GM12872 (cell line): ENCODE data around the gene SMOC1.

Experiments used
- CTCF ChIP-seq: IDR thresholded peaks from 3 replicates; pipeline ENCODE4 v1.5.1; 2011; ENCODE audit warnings: low read depth, mild to moderate bottlenecking, low read length, moderate library complexity; ENCODE audit not compliant: insufficient read depth

The SMOC1 gene

GRCh38 chr14:69980457-69981425, 101.5 kb downstream of the SMOC1 start:
- no peak for TF ChIP-seq CTCF

- TF ChIP-seq CTCF = no peak
Observed at GRCh38 chr14:69982220-69982839, 103.1 kb downstream of the SMOC1 start.

- no peak for TF ChIP-seq CTCF
Observed at GRCh38 chr14:69982886-69983285, 103.7 kb downstream of the SMOC1 start.

GRCh38 chr14:69983317-69983716, 104.1 kb downstream of the SMOC1 start:
- TF ChIP-seq CTCF = no peak

- TF ChIP-seq CTCF = no peak
Observed at GRCh38 chr14:69985463-69985862, 106.2 kb downstream of the SMOC1 start.

- TF ChIP-seq CTCF = no peak
Observed at GRCh38 chr14:69986336-69986735, 107.1 kb downstream of the SMOC1 start.

GRCh38 chr14:69987406-69988121, 108.3 kb downstream of the SMOC1 start:
- TF ChIP-seq CTCF = no peak
